Peyer's patch (tissue), 4 donors: ENCODE results near the gene MAPK10.

Source experiments
- POLR2A ChIP-seq, 2 donors: fragments of 450-650 bp; IDR thresholded peaks; one replicate each; pipeline ENCODE4 v1.5.1; 2017; ENCODE audit warnings: antibody characterized with exemption in 2 of 2, mild to moderate bottlenecking in 2 of 2, moderate library complexity in 2 of 2
- TF ChIP-seq, protein P1 (sequence below), 6 experiments: fragments of 450-650 bp in 4 of 6; fragments of 200-600 bp in 2 of 6; sonication (generic) in 1 of 6; IDR thresholded peaks; one replicate each; pipeline ENCODE4 v1.5.1; 2017 to 2019; ENCODE audit warnings: antibody characterized with exemption in 6 of 6, mild to moderate bottlenecking in 3 of 6, moderate library complexity in 1 of 6

DNA sequence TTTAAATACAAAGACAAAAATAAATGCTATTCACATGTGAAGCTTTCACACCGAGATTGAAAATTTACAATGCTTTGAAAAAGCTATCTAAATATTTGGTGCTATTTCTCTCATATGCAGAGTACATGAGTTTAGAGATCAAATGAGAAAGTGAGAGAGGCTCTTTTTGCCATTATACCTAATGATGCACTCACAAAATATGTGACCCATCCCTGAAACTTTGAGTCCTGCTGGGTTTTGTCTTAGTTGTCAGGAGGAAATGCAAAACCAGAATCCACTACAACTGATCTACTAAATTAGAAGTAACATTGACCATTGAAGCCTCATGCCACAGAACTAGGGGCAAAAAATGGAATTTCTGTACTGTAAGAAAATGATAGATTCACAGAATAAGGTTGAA, 251.7 kb downstream of the MAPK10 start:
- TF ChIP-seq, protein P1, sequence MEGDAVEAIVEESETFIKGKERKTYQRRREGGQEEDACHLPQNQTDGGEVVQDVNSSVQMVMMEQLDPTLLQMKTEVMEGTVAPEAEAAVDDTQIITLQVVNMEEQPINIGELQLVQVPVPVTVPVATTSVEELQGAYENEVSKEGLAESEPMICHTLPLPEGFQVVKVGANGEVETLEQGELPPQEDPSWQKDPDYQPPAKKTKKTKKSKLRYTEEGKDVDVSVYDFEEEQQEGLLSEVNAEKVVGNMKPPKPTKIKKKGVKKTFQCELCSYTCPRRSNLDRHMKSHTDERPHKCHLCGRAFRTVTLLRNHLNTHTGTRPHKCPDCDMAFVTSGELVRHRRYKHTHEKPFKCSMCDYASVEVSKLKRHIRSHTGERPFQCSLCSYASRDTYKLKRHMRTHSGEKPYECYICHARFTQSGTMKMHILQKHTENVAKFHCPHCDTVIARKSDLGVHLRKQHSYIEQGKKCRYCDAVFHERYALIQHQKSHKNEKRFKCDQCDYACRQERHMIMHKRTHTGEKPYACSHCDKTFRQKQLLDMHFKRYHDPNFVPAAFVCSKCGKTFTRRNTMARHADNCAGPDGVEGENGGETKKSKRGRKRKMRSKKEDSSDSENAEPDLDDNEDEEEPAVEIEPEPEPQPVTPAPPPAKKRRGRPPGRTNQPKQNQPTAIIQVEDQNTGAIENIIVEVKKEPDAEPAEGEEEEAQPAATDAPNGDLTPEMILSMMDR (IDR thresholded peaks at IDR 0.05) = no peak
- TF ChIP-seq POLR2A (IDR thresholded peaks at IDR 0.05) = no peak
